HepG2 (cell line): ENCODE measurements around the gene SLC1A2. TPM values are rescaled to one million over a fixed set of nuclear protein-coding genes. Genes with fewer than 3 reads are reported as not detected.
A peak's percentile ranks its signal among the peaks of the same experiment; 100 is the strongest.

Experiments
- CSRNP1 ChIP-seq: sonication (generic); formaldehyde crosslinking; IDR thresholded peaks from 2 replicates; pipeline ENCODE4 v1.8.1; 2023; ENCODE audit warnings: mild to moderate bottlenecking, missing genetic modification reagents
- DZIP1 ChIP-seq: sonication (generic); formaldehyde crosslinking; IDR thresholded peaks from 2 replicates; pipeline ENCODE4 v1.5.0; 2020; ENCODE audit warnings: mild to moderate bottlenecking, missing genetic modification reagents
- GLI4 ChIP-seq: sonication (generic); formaldehyde crosslinking; IDR thresholded peaks from 2 replicates; pipeline ENCODE4 v1.5.1; 2020; ENCODE audit warnings: missing genetic modification reagents, mild to moderate bottlenecking, moderate library complexity, borderline replicate concordance
- HNF1B ChIP-seq: sonication (generic); formaldehyde crosslinking; IDR thresholded peaks from 2 replicates; pipeline ENCODE4 v1.5.1; 2020; ENCODE audit warnings: mild to moderate bottlenecking, moderate library complexity, missing genetic modification reagents
- KAT7 ChIP-seq: IDR thresholded peaks from 2 replicates; pipeline ENCODE4 v1.6.1; 2018; ENCODE audit warnings: borderline replicate concordance, missing compliant biosample characterization
- KDM5A ChIP-seq: fragments of 200-600 bp; sonication (generic); IDR thresholded peaks from 2 replicates; pipeline ENCODE4 v1.7.0; 2018; ENCODE audit warnings: antibody characterized with exemption, mild to moderate bottlenecking, low read length, borderline replicate concordance
- KLF13 ChIP-seq: sonication (generic); formaldehyde crosslinking; IDR thresholded peaks from 2 replicates; pipeline ENCODE4 v1.4.0; 2020; ENCODE audit warnings: mild to moderate bottlenecking, missing genetic modification reagents
- NFAT5 ChIP-seq: sonication (generic); formaldehyde crosslinking; IDR thresholded peaks from 2 replicates; pipeline ENCODE4 v1.4.0; 2020; ENCODE audit warnings: missing genetic modification reagents
- NKX3-1 ChIP-seq: sonication (generic); formaldehyde crosslinking; IDR thresholded peaks from 2 replicates; pipeline ENCODE4 v1.5.0; 2020; ENCODE audit warnings: missing genetic modification reagents
- PHF20 ChIP-seq: sonication (generic); formaldehyde crosslinking; IDR thresholded peaks from 2 replicates; pipeline ENCODE4 v1.5.0; 2020; ENCODE audit warnings: mild to moderate bottlenecking, missing genetic modification reagents
- RBFOX2 ChIP-seq: fragments of 200-400 bp; formaldehyde crosslinking; IDR thresholded peaks from 2 replicates; pipeline ENCODE4 v1.6.1; 2017; ENCODE audit warnings: low read depth, mild to moderate bottlenecking, low read length
- STAG1 ChIP-seq: sonication (generic); formaldehyde crosslinking; IDR thresholded peaks from 2 replicates; pipeline ENCODE4 v1.4.0; 2020; ENCODE audit warnings: missing genetic modification reagents
- ZBTB26 ChIP-seq: IDR thresholded peaks from 2 replicates; pipeline ENCODE4 v1.6.1; 2016; ENCODE audit warnings: missing compliant biosample characterization, missing genetic modification reagents, borderline replicate concordance
- ZNF546 ChIP-seq: sonication (generic); formaldehyde crosslinking; conservative IDR thresholded peaks from 2 replicates; pipeline ENCODE4 v1.8.1; 2023; ENCODE audit warnings: mild to moderate bottlenecking, missing genetic modification reagents
- ZNF569 ChIP-seq: sonication (generic); formaldehyde crosslinking; IDR thresholded peaks from 2 replicates; pipeline ENCODE4 v1.5.0; 2020; ENCODE audit warnings: mild to moderate bottlenecking, missing genetic modification reagents, moderate library complexity, borderline replicate concordance
- ZSCAN30 ChIP-seq: sonication (generic); formaldehyde crosslinking; IDR thresholded peaks from 2 replicates; pipeline ENCODE4 v1.5.0; 2020; ENCODE audit warnings: mild to moderate bottlenecking, missing genetic modification reagents
- polyA plus RNA-seq, 8 experiments: library from polyadenylated mRNA; depleted of rRNA in 3 of 8; stranded (reverse) in 7 of 8; unstranded in 1 of 8; fragments of >200 nt; fragmentation: Illumina TruSeq in 4 of 8; extraction: Trizol in 4 of 8; gene quantifications; 2 replicates each; pipeline versions ENCODE4 v1.2.1 to v1.2.3, GENCODE V29; 2011 to 2016; ENCODE audit warnings: low read depth in 4 of 8, missing spikeins in 1 of 8, mixed read lengths in 1 of 8; ENCODE audit not compliant: insufficient read depth in 1 of 8
- total RNA-seq, 5 experiments: library from RNA; depleted of rRNA; stranded (reverse); fragments of >200 nt; fragmentation: Illumina TruSeq; extraction: Trizol; gene quantifications; 2 replicates each; pipeline ENCODE4 v1.2.3, GENCODE V29; 2016; ENCODE audit warnings: low read depth in 1 of 5

SLC1A2 gene
- total and polyA plus RNA-seq, 2 of the 13 experiments (the other 11 are each of a cell fraction or from before 2014, with no cell fraction given), result 23.2 to 43.2 TPM

GRCh38 chr11:35359321-35360054, 59.9 kb downstream of the SLC1A2 start (continued):
- no peak for TF ChIP-seq NFAT5 (CRISPR knock-in tag)
- peak; percentile 36; the same call in 1 of the 2 replicates for TF ChIP-seq KDM5A
- no peak for TF ChIP-seq PHF20
- TF ChIP-seq ZNF546 (CRISPR knock-in tag), result no peak
- TF ChIP-seq KAT7 (CRISPR knock-in tag), result no peak; the same call in 1 of the 2 replicates
- no peak for TF ChIP-seq CSRNP1 (CRISPR knock-in tag)
- no peak for TF ChIP-seq GLI4 (CRISPR knock-in tag)
- no peak for TF ChIP-seq ZNF569
- TF ChIP-seq RBFOX2, result no peak
- no peak for TF ChIP-seq ZBTB26 (CRISPR knock-in tag)
- TF ChIP-seq KLF13 (CRISPR knock-in tag), result no peak
- no peak for TF ChIP-seq DZIP1
- no peak for TF ChIP-seq ZSCAN30 (CRISPR knock-in tag)
- TF ChIP-seq STAG1 (CRISPR knock-in tag), result no peak
- TF ChIP-seq NKX3-1 (CRISPR knock-in tag), result no peak
- TF ChIP-seq HNF1B (CRISPR knock-in tag), result no peak
